ENCODE measurements around the gene GALNT1. TPM values are rescaled to one million over a fixed set of nuclear protein-coding genes. Genes with fewer than 3 reads are reported as not detected.
A peak's percentile ranks its signal among the peaks of the same experiment; 100 is the strongest.

The GALNT1 gene
- total and polyA plus RNA-seq, 9 of the 15 experiments (the other 6 are each of a cell fraction or from before 2014, with no cell fraction given) = 14.4 to 54.1 (median 36.6) TPM

- TF ChIP-seq REST (IDR thresholded peaks at IDR 0.05; ENCODE audit: borderline replicate concordance) (no peak), REST (CRISPR knock-in tag; IDR thresholded peaks at IDR 0.05; ENCODE audit: low read depth) (no peak), ZBTB43 (CRISPR knock-in tag; IDR thresholded peaks at IDR 0.05) (no peak), PHF21A (IDR thresholded peaks at IDR 0.05; ENCODE audit: borderline replicate concordance, low read depth) (no peak), ZNF316 (IDR thresholded peaks at IDR 0.05) (peak; percentile 47)
These were observed 158.2 kb downstream of the GALNT1 start (continued) for GRCh38 chr18:35739778-35740177.

Data from K562 (cell line).